ENCODE results near the gene IBA57. TPM values are rescaled to one million over a fixed set of nuclear protein-coding genes. Genes with fewer than 3 reads are reported as not detected.
A peak's percentile ranks its signal among the peaks of the same experiment; 100 is the strongest.
"Not testable (repeated sequence)": the region's sequence is repeated elsewhere in the genome, so short reads cannot be mapped to it uniquely, and the experiment has no call there.

Gene IBA57
- total RNA-seq, 2 donors from 2014 or later, result 16.3 to 18.2 TPM

DNA sequence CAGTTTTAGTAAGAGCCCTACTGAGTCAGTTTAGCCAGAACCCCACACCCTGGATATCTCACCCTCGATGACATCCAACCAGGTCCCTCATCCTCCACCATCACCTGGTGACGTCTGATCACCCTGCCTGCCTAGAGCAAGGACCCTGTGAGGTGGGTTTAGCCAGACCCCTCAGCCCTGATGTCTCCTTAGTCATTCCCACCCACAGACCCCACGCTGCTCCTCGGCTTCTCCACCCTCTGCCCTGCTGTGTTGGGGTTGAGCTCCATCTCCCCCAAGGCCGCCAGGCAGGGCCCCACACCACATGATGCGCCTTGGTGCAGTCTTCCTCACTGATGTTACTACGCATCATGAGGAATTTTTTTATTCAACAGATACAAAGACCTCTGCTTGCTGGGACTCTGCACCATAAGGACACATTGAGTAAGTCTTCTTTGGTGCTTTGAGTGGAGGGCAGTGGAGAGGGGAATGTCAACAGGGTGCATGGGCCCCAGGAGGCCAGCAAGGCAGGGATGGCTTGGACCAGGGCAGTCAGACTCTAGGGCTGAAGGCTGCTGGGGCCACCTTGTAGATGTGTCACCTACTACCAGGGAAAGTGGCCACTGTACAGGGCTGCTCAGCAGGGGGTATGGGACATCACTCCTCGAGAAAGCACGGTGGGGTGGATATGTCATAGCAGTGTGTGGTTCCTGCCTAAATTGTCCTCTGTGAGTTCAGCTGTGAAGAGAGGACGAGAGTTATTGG, 1.7 kb upstream of the IBA57 start:
- H3K9me3 ChIP-seq (ENCODE audit: control insufficient read depth, low read length, poor library complexity, severe bottlenecking), result no peaks in the 10 kb centered on the region
- Mint-ChIP-seq H3K4me1 (peaks cover 31% of the 10 kb centered on the region), H3K27ac (peak overlapping the region; percentile 92), H3K27me3 (no peaks in the 10 kb centered on the region), H3K36me3 (ENCODE audit: low read depth) (no peaks in the 10 kb centered on the region), H3K4me3 (peak overlapping the region; percentile 86)
- ATAC-seq (no peak), DNase-seq (no peak)

DNA sequence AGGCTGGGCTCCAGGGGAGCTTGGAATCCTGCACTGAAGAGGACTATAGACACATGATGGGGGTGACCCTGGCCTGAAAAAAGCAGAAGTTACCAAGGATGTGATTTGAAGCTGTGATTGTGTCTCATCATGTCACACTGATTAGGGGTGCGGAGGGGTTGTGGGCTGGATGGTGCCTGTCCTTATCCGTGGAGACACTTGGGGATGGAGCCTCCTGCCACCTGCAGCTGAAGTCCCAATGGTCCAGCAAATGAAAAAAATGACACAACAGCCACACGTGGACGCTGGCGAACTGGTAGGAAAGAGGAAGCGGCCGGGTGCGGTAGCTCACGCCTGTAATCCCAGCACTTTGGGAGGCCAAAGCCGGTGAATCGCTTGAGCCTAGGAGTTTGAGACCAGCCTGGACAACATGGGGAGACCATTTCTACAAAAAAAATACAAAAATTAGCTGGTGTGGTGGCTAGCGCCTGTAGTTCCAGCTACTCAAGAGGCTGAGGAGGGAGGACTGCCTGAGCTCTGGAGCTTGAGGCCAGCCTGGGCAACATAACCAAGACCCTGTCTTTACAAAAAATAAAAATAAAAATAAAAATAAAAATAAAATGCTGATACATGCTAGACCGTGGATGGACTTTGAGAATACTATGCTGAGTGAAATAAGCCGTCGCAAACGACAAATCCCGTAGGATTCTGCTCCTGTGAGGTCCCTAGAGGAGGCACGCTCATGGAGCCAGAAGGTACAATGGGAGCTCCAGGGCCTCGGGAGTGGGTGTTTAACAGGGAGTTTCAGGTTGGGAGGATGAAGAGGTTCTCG, 838 bp upstream of the IBA57 start:
- peaks cover 33% of the 10 kb centered on the region for H3K4me1 Mint-ChIP-seq
- no peaks in the 10 kb centered on the region for H3K27me3 Mint-ChIP-seq
- ATAC-seq, result no peak
- no peaks in the 10 kb centered on the region for H3K36me3 Mint-ChIP-seq (ENCODE audit: low read depth)
- DNase-seq, result no peak
- no peaks in the 10 kb centered on the region for H3K9me3 ChIP-seq (ENCODE audit: control insufficient read depth, low read length, poor library complexity, severe bottlenecking)
- H3K27ac Mint-ChIP-seq, result peak overlapping the region; percentile 92
- peak overlapping the region; percentile 86 for H3K4me3 Mint-ChIP-seq

DNA sequence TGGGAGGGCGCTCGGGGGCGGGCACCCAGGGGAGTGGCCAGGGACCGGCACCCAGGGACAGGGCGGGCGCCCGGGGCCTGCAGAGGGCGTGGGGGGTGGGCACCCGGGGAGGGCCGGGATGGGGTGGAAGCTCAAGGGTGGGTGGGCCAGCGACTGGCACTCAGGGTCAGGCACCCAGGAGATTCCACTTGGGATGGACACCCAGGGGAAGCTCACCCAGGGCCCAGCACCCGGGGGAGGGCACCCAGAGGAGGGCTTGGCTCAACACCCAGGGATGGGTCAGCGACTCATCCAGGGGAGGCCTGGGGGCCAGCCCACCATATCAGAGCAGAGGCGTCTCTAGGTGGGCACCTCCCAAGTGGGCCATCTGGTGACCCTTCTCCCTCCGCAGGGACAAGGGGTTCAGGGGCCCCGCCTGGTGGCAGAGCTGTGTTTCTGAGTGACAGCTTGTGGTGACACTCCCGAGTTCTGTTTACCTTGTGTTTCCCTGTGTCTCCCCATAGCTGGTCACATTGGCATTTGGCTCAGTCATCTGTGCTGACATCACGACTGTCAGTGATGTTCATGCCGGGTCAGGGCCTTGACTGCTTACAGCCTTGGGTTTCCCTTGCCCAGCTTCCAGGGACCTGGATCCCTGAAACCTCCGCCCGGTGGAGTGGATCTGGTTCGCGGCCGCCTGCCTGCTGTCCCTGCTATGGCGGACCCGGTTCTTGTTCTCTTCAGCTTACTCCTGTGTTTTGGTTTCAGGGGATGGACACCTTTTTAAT, 749 bp downstream of the IBA57 start:
- H3K36me3 Mint-ChIP-seq (ENCODE audit: low read depth), result no peaks in the 10 kb centered on the region
- peak overlapping the region; percentile 86 for H3K4me3 Mint-ChIP-seq
- peak; percentile 25 for ATAC-seq
- H3K4me1 Mint-ChIP-seq, result peaks cover 36% of the 10 kb centered on the region
- DNase-seq, result peak in 2 of 3 donors; percentile 40 to 54
- H3K9me3 ChIP-seq (ENCODE audit: control insufficient read depth, low read length, poor library complexity, severe bottlenecking), result no peaks in the 10 kb centered on the region
- H3K27ac Mint-ChIP-seq, result peak overlapping the region; percentile 92
- H3K27me3 Mint-ChIP-seq, result no peaks in the 10 kb centered on the region

DNA sequence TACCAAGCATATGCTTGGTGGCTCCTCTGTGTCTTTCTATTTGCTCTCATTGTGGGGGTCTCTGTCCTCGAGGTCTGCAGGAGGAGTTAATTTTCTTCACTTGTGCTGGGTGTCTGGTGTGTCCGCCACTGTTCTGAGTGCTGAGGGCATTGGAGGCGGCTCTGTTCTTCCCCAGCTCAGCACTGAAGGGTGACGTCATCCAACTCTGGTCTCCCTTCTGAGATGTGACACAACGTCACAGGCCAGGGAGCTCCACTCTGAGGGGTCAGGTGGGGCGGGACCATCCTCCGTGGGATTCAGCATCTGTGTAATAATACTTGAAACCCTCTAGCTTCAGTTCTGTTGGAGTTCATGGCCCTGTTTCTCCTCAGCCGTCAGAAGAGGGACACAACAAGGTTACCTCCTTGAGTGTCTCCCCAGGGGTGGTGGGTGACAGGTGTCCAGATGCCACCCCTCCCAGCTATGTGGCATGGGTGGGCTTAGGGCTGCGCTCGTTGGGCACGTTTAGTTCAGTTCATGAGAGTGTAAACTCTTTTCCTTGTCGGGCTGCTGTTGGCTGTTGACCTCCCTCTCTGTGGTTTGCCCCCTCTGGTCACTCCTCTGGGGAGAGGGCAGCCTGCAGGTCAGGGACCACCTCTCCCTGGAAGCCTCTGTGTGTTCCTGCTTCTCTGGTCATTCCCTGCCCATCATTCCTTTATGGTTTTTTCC, 3.1 kb downstream of the IBA57 start:
- DNase-seq, result no peak
- no peaks in the 10 kb centered on the region for H3K36me3 Mint-ChIP-seq (ENCODE audit: low read depth)
- peaks cover 32% of the 10 kb centered on the region for H3K4me1 Mint-ChIP-seq
- ATAC-seq, result no peak
- no peaks in the 10 kb centered on the region for H3K9me3 ChIP-seq (ENCODE audit: control insufficient read depth, low read length, poor library complexity, severe bottlenecking)
- peak overlapping the region; percentile 28 for H3K4me3 Mint-ChIP-seq
- no peak overlapping the region for H3K27ac Mint-ChIP-seq
- H3K27me3 Mint-ChIP-seq, result no peaks in the 10 kb centered on the region

DNA sequence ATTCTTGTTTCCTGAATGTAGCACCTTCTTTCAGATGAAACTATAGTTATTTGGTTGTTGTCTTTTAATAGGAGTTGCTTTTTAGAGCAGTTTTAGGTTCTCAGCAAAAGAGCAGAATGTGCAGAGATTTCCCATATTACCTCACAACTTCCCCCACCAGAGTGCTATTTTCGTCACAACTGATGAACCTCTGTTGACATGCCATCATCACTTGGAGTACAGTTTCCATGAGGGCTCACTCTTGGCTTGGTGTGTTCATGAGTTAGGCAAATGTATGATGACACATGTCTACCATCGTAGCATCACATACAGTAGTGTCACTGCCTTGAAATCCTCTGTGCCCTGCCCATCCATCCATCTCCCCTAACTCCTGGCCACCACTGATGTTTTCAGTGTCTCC, 3.7 kb downstream of the IBA57 start:
- ATAC-seq (no peak), DNase-seq (no peak)
- no peak overlapping the region for H3K27ac Mint-ChIP-seq
- H3K9me3 ChIP-seq (ENCODE audit: control insufficient read depth, low read length, poor library complexity, severe bottlenecking), result no peaks in the 10 kb centered on the region
- peak overlapping the region; percentile 28 for H3K4me3 Mint-ChIP-seq
- H3K27me3 Mint-ChIP-seq, result no peaks in the 10 kb centered on the region
- no peaks in the 10 kb centered on the region for H3K36me3 Mint-ChIP-seq (ENCODE audit: low read depth)
- H3K4me1 Mint-ChIP-seq, result peaks cover 28% of the 10 kb centered on the region

DNA sequence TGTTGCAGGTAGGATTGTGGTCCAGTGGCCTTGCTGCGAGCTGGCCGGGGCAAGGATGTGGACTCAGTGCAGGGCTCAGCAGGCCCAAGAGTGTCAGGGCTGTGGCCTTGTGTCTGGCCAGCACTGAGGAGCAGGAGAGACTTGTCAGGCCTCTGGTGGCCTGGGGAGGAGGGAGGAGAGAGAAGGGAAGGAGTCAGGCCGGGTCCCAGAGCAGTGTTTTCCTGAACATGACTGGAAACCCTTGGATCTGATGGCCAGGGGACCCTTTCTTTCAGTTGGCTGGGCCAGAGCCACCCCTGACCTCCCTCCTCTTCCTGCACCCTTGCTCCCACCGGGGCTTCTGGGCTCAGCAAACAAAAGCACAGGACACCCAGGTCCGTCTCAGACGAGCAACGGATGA, 5.1 kb downstream of the IBA57 start:
- Mint-ChIP-seq H3K4me3 (no peak overlapping the region), H3K27ac (peak overlapping the region; percentile 47), H3K27me3 (no peaks in the 10 kb centered on the region), H3K36me3 (ENCODE audit: low read depth) (no peaks in the 10 kb centered on the region), H3K4me1 (peaks cover 20% of the 10 kb centered on the region)
- ATAC-seq, result no peak
- DNase-seq, result no peak
- no peaks in the 10 kb centered on the region for H3K9me3 ChIP-seq (ENCODE audit: control insufficient read depth, low read length, poor library complexity, severe bottlenecking)

DNA sequence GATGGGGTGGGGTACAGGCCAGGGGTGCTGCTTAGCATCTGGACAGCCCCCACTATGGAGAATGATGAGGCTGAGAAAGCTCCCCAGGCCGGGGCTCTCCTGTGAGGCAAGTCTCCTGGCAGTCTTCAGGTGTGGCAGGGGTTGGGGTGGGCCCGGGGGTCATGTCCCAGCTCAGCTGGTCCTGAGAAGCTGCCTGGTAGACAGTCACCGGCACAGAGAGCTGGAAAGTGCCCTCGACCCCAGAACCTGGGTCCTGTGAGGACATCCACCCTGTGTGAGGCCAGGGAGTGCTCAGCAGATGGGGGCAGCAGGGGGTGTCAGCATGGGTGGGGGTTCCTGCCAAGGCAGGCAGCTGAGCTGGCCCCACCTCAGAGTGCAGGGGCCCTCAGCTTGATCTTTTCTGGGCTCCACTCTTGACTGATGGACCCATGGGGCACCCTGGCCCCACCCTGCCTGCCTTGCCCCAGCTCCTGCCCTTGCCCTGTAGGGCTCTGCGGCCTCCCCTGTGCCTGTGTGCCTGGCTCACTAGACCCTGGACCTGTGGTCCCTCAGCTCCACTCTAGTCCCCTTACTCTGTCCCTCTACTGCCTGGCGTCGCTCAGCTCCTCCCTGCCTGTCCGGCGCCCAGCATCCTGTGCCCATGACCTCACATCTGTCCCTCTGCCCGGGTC, 5.8 kb downstream of the IBA57 start:
- H3K27me3 Mint-ChIP-seq, result no peaks in the 10 kb centered on the region
- no peaks in the 10 kb centered on the region for H3K36me3 Mint-ChIP-seq (ENCODE audit: low read depth)
- peaks cover 17% of the 10 kb centered on the region for H3K4me1 Mint-ChIP-seq
- DNase-seq (no peak), ATAC-seq (no peak)
- no peak overlapping the region for H3K4me3 Mint-ChIP-seq
- no peak overlapping the region for H3K27ac Mint-ChIP-seq
- no peaks in the 10 kb centered on the region for H3K9me3 ChIP-seq (ENCODE audit: control insufficient read depth, low read length, poor library complexity, severe bottlenecking)

DNA sequence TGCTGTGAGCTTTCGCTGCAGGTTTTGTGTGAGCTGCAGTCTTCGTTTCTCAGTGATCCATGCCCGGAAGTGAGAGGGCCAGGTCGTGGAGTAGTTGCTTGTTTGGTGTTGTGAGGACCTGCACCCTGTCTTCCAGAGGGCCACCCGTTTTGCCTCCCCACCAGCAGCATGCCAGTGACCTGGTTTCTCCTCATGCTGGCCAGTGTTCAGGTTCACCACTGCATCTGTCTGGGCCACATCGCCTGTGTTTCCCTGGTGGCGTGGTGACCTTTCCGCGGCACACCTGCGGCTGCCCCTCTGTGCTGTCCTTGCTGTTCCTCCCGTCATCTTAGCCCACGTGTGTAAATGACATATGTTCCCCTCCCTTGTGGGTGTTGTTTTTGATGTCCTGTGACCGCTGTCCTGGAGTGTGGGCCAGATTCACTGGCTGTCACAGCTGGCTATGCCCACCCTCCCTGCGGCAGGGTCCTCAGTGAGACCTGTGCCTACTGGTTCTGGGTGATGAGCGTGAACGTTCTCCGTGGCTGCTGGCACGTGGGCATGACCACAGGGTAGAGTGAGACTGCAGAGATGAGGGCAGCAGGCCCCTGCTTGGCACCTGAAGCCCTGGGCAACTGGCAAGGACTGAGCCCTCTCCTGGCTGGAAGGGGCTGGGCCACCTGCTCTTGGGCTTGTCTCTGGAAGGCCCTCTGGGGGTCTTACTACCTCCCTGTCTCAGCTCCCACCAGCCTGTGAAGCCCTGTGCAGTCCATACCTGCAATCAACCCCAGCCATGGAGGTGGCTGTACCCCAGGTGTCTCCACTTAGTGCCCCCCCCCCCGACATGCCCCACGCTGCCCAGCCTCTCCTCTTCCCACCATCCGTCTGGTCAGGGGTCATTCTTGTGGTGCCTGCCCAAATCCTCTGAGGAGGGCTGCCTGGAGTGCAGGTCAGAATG, 7.3 kb downstream of the IBA57 start:
- Mint-ChIP-seq H3K4me3 (no peak overlapping the region), H3K27ac (peak overlapping the region; percentile 39), H3K27me3 (no peaks in the 10 kb centered on the region), H3K36me3 (ENCODE audit: low read depth) (no peaks in the 10 kb centered on the region), H3K4me1 (peaks cover 12% of the 10 kb centered on the region)
- DNase-seq, result no peak
- no peaks in the 10 kb centered on the region for H3K9me3 ChIP-seq (ENCODE audit: control insufficient read depth, low read length, poor library complexity, severe bottlenecking)
- no peak for ATAC-seq

DNA sequence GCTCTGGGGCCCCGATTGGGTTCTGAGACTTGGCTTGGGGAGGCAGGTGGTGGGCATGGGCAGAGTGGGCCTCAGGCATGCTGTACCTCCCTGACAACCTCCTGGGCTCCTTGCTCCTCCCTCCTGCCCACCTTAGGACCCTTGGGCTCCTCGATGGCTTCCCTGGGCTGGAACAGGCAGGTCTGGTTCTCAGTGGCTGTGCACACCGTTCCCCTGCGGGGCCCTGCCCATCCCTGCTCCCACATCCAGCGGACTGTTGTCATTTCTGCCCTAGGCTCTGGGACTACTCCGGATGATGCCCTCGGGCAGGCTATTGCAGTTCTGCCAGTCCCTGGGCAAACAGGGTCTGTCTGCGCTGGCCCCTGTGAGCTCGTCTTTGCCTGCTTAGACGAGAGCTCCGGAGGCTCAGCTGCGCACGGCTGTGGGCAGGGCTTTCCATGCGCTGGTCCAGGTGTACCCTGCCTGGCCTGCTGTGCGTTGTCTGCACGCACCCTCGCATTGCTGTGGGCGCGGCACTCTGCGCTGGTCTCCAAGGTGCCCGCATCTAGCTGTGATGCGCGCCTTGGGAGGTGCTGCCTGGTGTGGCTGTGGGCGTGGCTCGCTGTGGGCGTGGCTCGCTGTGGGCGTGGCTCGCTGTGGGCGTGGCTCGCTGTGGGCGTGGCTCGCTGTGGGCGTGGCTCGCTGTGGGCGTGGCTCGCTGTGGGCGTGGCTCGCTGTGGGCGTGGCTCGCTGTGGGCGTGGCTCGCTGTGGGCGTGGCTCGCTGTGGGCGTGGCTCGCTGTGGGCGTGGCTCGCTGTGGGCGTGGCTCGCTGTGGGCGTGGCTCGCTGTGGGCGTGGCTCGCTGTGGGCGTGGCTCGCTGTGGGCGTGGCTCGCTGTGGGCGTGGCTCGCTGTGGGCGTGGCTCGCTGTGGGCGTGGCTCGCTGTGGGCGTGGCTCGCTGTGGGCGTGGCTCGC, 8.2 kb downstream of the IBA57 start:
- not testable (repeated sequence) for H3K9me3 ChIP-seq (ENCODE audit: control insufficient read depth, low read length, poor library complexity, severe bottlenecking); H3K27me3 Mint-ChIP-seq; H3K36me3 Mint-ChIP-seq (ENCODE audit: low read depth); H3K4me3 Mint-ChIP-seq
- DNase-seq, result peak in 2 of 3 donors; percentile 42 to 48
- peak; percentile 55 for ATAC-seq
- Mint-ChIP-seq H3K27ac (peak overlapping the region; percentile 39), H3K4me1 (peaks cover 10% of the 10 kb centered on the region)

DNA sequence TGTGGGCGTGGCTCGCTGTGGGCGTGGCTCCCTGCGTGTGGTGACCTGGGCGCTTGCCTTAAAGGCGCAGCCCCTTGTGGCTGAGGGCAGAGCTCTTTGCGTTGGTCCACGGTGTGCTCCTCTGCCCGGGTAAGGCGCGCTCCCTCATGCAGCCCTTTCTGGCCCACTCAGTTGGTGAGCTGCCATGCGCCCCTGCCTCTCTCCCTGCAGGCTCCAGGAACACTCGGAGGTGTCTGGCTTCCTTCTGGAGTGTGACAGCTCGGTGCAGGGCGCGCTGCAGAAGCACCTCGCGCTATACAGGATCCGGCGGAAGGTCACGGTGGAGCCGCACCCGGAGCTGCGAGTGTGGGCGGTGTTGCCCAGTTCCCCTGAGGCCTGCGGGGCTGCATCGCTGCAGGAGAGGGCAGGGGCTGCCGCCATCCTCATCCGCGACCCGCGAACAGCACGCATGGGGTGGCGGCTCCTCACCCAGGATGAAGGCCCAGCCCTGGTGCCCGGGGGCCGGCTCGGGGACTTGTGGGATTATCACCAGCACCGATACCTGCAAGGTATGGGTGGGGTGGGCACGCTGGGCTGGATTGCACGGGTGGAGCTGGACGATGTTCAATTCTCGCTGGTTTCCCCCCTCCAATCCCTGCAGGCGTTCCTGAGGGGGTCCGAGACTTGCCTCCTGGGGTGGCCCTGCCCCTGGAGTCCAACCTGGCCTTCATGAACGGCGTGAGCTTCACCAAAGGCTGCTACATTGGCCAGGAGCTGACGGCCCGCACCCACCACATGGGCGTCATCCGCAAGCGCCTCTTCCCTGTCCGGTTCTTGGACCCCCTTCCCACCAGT, 9.1 kb downstream of the IBA57 start:
- peak overlapping the region; percentile 39 for H3K27ac Mint-ChIP-seq
- H3K9me3 ChIP-seq (ENCODE audit: control insufficient read depth, low read length, poor library complexity, severe bottlenecking), result no peaks in the 10 kb centered on the region
- DNase-seq (peak in 2 of 3 donors; percentile 49 to 51), ATAC-seq (peak; percentile 70)
- peaks cover 8% of the 10 kb centered on the region for H3K4me1 Mint-ChIP-seq
- H3K4me3 Mint-ChIP-seq, result no peak overlapping the region
- no peaks in the 10 kb centered on the region for H3K36me3 Mint-ChIP-seq (ENCODE audit: low read depth)
- no peaks in the 10 kb centered on the region for H3K27me3 Mint-ChIP-seq
